Smooth muscle cell (in vitro differentiated cells): Measurements from ENCODE around the gene LCORL. TPM values are rescaled to one million over a fixed set of nuclear protein-coding genes. Genes with fewer than 3 reads are reported as not detected.

Experiments
- DNase-seq: peaks from one replicate; lab custom pipeline; 2025; ENCODE audit not compliant: unreplicated experiment; lab: John Stamatoyannopoulos, UW
- H2AFZ ChIP-seq: fragments of 200-600 bp; sonication (generic); 2 replicates; pipeline ENCODE4 v1.6.0; 2016; ENCODE audit warnings: antibody characterized with exemption, low read depth, mild to moderate bottlenecking
- H3F3A ChIP-seq: fragments of 200-600 bp; sonication (generic); 2 replicates; pipeline ENCODE4 v1.6.0; 2017; ENCODE audit warnings: antibody characterized with exemption, low read depth
- H3K27ac ChIP-seq: fragments of 200-600 bp; sonication (generic); 2 replicates; pipeline ENCODE4 v1.5.1; 2016; ENCODE audit warnings: low read depth, mild to moderate bottlenecking
- H3K27me3 ChIP-seq: fragments of 200-600 bp; sonication (generic); 2 replicates; pipeline ENCODE4 v1.6.1; 2016; ENCODE audit warnings: low read depth, mild to moderate bottlenecking
- H3K36me3 ChIP-seq: fragments of 200-600 bp; sonication (generic); 2 replicates; pipeline ENCODE4 v1.5.1; 2016; ENCODE audit warnings: low read depth
- H3K4me1 ChIP-seq: fragments of 200-600 bp; sonication (generic); 2 replicates; pipeline ENCODE4 v1.5.1; 2016; ENCODE audit warnings: low read depth
- H3K4me2 ChIP-seq: fragments of 200-600 bp; sonication (generic); 2 replicates; pipeline ENCODE4 v1.6.0; 2016; ENCODE audit warnings: mild to moderate bottlenecking
- H3K4me3 ChIP-seq: fragments of 200-600 bp; sonication (generic); 2 replicates; pipeline ENCODE4 v1.5.1; 2016; ENCODE audit warnings: mild to moderate bottlenecking
- H3K79me2 ChIP-seq: fragments of 200-600 bp; sonication (generic); 2 replicates; pipeline ENCODE4 v1.6.0; 2016; ENCODE audit warnings: low read depth, mild to moderate bottlenecking
- H3K9ac ChIP-seq: fragments of 200-600 bp; sonication (generic); 2 replicates; pipeline ENCODE4 v1.6.0; 2016; ENCODE audit warnings: low read depth
- H3K9me3 ChIP-seq: fragments of 200-600 bp; sonication (generic); replicated peaks from 2 replicates; pipeline ENCODE4 v1.5.1; 2016; ENCODE audit warnings: low read depth
- H4K20me1 ChIP-seq: fragments of 200-600 bp; sonication (generic); 2 replicates; pipeline ENCODE4 v1.6.0; 2016; ENCODE audit warnings: low read depth
- CTCF ChIP-seq: fragments of 200-600 bp; sonication (generic); IDR thresholded peaks from 2 replicates; pipeline ENCODE4 v1.5.1; 2017; ENCODE audit warnings: borderline replicate concordance, mild to moderate bottlenecking, antibody characterized with exemption; ENCODE audit not compliant: insufficient read depth, poor library complexity, severe bottlenecking
- WGBS: methylation state at CpG from one replicate; pipeline ENCODE4 v1.1.7; 2016; ENCODE audit warnings: low lambda C conversion rate; 5-methylcytosine and 5-hydroxymethylcytosine counted together
- polyA plus RNA-seq: library from polyadenylated mRNA; unstranded; fragments of >200 nt; fragmentation: Nextera tagmentation; extraction: Ambion mirVana; gene quantifications from 2 replicates; pipeline ENCODE4 v1.2.1, GENCODE V29; 2016
- total RNA-seq: library from RNA; depleted of rRNA; stranded (reverse); fragments of >200 nt; gene quantifications from 2 replicates; pipeline ENCODE4 v1.2.3, GENCODE V29; 2014

Gene LCORL
- total and polyA plus RNA-seq, 2 experiments from 2014 or later, result 11.2 to 16.6 TPM

GRCh38 chr4:18057821-18058533 lies 36.4 kb upstream of the LCORL start:
- TF ChIP-seq CTCF, result no peak
- Histone ChIP-seq H3K4me2 (peak overlapping the region; percentile 50), H3K27ac (no peak overlapping the region), H4K20me1 (no peaks in the 10 kb centered on the region), H3K36me3 (no peaks in the 10 kb centered on the region), H3K9ac (no peak overlapping the region), H3K27me3 (no peaks in the 10 kb centered on the region), H3K79me2 (no peaks in the 10 kb centered on the region), H3F3A (no peaks in the 10 kb centered on the region), H3K4me1 (no peaks in the 10 kb centered on the region), H2AFZ (peak overlapping the region; percentile 79), H3K4me3 (peak overlapping the region; percentile 10), H3K9me3 (peaks cover 5% of the 10 kb centered on the region)
- DNase-seq, result no peak
- WGBS, result 80% methylated on average over 2 of the region's 2 CpGs

- H3K27ac ChIP-seq, result no peak overlapping the region
- no peak for DNase-seq
- WGBS, result 81% methylated on average over 2 of the region's 2 CpGs
Observed at GRCh38 chr4:18056030-18056429, 34.5 kb upstream of the LCORL start.

GRCh38 chr4:18052158-18052557 lies 30.6 kb upstream of the LCORL start:
- Histone ChIP-seq H2AFZ (no peak overlapping the region), H3K9ac (no peak overlapping the region), H3F3A (no peaks in the 10 kb centered on the region), H4K20me1 (no peaks in the 10 kb centered on the region), H3K27ac (no peak overlapping the region), H3K79me2 (no peaks in the 10 kb centered on the region), H3K4me1 (no peaks in the 10 kb centered on the region), H3K36me3 (no peaks in the 10 kb centered on the region), H3K9me3 (no peaks in the 10 kb centered on the region), H3K4me2 (no peak overlapping the region), H3K27me3 (no peaks in the 10 kb centered on the region), H3K4me3 (no peak overlapping the region)
- DNase-seq, result no peak
- TF ChIP-seq CTCF, result no peak
- 94% methylated on average over 1 of the region's 1 CpG for WGBS

More at GRCh38 chr4:18056030-18056429, 34.5 kb upstream of the LCORL start:
- H4K20me1 ChIP-seq, result no peaks in the 10 kb centered on the region
- H3K27me3 ChIP-seq, result no peaks in the 10 kb centered on the region
- no peak overlapping the region for H3K9ac ChIP-seq
- H3K9me3 ChIP-seq, result no peaks in the 10 kb centered on the region
- no peak for TF ChIP-seq CTCF
- no peaks in the 10 kb centered on the region for H3K36me3 ChIP-seq
- no peaks in the 10 kb centered on the region for H3K4me1 ChIP-seq
- no peak overlapping the region for H3K4me2 ChIP-seq
- no peak overlapping the region for H3K4me3 ChIP-seq
- H2AFZ ChIP-seq, result no peak overlapping the region
- H3K79me2 ChIP-seq, result no peaks in the 10 kb centered on the region
- H3F3A ChIP-seq, result no peaks in the 10 kb centered on the region

- no peak for TF ChIP-seq CTCF
- WGBS, result 87% methylated on average over 2 of the region's 2 CpGs
- Histone ChIP-seq H3K9ac (no peak overlapping the region), H3K27ac (no peak overlapping the region), H3K79me2 (no peaks in the 10 kb centered on the region), H3K27me3 (no peaks in the 10 kb centered on the region), H3K4me1 (no peaks in the 10 kb centered on the region), H3K4me2 (no peak overlapping the region), H3K9me3 (no peaks in the 10 kb centered on the region), H3F3A (no peaks in the 10 kb centered on the region), H2AFZ (no peak overlapping the region), H3K4me3 (no peak overlapping the region), H3K36me3 (no peaks in the 10 kb centered on the region), H4K20me1 (no peaks in the 10 kb centered on the region)
- no peak for DNase-seq
Observed at GRCh38 chr4:18051281-18051680, 29.7 kb upstream of the LCORL start.
